ENCODE data around the gene UBE2G1.

UBE2G1 gene

GRCh38 chr17:4247361-4247970 is 119.0 kb downstream of the UBE2G1 start:
- DNase-seq (ENCODE audit: low spot score) = no peak

- no peak for DNase-seq (ENCODE audit: low spot score)
These were observed 119.8 kb downstream of the UBE2G1 start for GRCh38 chr17:4246674-4247073.

GRCh38 chr17:4241535-4241934 is 124.9 kb downstream of the UBE2G1 start:
- no peak for DNase-seq (ENCODE audit: low spot score)

- DNase-seq (ENCODE audit: low spot score) = no peak
These were observed 130.0 kb downstream of the UBE2G1 start for GRCh38 chr17:4236456-4236855.

GRCh38 chr17:4235372-4236279 is 130.8 kb downstream of the UBE2G1 start:
- no peak for DNase-seq (ENCODE audit: low spot score)

- DNase-seq (ENCODE audit: low spot score) = no peak
These were observed 132.1 kb downstream of the UBE2G1 start for GRCh38 chr17:4234401-4234800.

GRCh38 chr17:4233668-4234258 is 132.7 kb downstream of the UBE2G1 start:
- DNase-seq (ENCODE audit: low spot score) = no peak

- DNase-seq (ENCODE audit: low spot score) = no peak
These were observed 134.2 kb downstream of the UBE2G1 start for GRCh38 chr17:4232168-4232813.

GRCh38 chr17:4229627-4230541 is 136.6 kb downstream of the UBE2G1 start:
- no peak for DNase-seq (ENCODE audit: low spot score)

GRCh38 chr17:4221899-4222659 is 144.4 kb downstream of the UBE2G1 start:
- DNase-seq (ENCODE audit: low spot score) = no peak

- no peak for DNase-seq (ENCODE audit: low spot score)
These were observed 145.3 kb downstream of the UBE2G1 start for GRCh38 chr17:4221163-4221562.

GRCh38 chr17:4220655-4221054 is 145.8 kb downstream of the UBE2G1 start:
- no peak for DNase-seq (ENCODE audit: low spot score)
